Endothelial cell of umbilical vein (primary cell): Measurements from ENCODE around the gene C2. TPM values are rescaled to one million over a fixed set of nuclear protein-coding genes. Genes with fewer than 3 reads are reported as not detected.

ENCODE experiments used
- BruUV-seq: library from RNA; stranded (reverse); fragments of 400-500 nt; replicated peaks from 2 replicates; lab custom pipeline; 2021; lab: Mats Ljungman, UMichigan
- CTCF ChIA-PET: fragments of 300-600, 350-600 bp; sonication (Branson Sonifier 250); formaldehyde crosslinking; loops from one replicate; lab custom pipeline; 2021; ENCODE audit warnings: antibody characterized with exemption, inconsistent platforms; lab: Charles Lee
- POLR2A ChIA-PET: fragments of 300-600, 350-600 bp; sonication (Branson Sonifier 250); formaldehyde crosslinking; loops from one replicate; lab custom pipeline; 2021; ENCODE audit warnings: antibody characterized with exemption, inconsistent platforms; lab: Charles Lee
- DNase-seq: peaks from one replicate; pipeline ENCODE4 v3.0.0-alpha.2; 2011; ENCODE audit warnings: low read depth, low spot score
- FAIRE-seq: peaks from 2 replicates; lab custom pipeline; 2011; peaks lifted over from hg19 to GRCh38; lab: Jason Lieb, UNC
- H2AFZ ChIP-seq: 2 replicates; pipeline ENCODE4 v1.6.0; 2012; ENCODE audit warnings: low read depth, low read length, control low read depth, inconsistent platforms
- H3K27ac ChIP-seq: 2 replicates; pipeline ENCODE4 v1.5.1; 2011; ENCODE audit warnings: low read depth, mild to moderate bottlenecking, control low read depth, low read length, moderate library complexity; ENCODE audit not compliant: insufficient read depth
- H3K27me3 ChIP-seq, 2 experiments: 2 replicates each; pipeline versions ENCODE4 v1.6.0 to v1.6.1; 2011; ENCODE audit warnings: low read length in 2 of 2, mixed read lengths in 1 of 2; ENCODE audit not compliant: control insufficient read depth in 2 of 2, insufficient read depth in 2 of 2
- H3K36me3 ChIP-seq, 2 experiments: 2 replicates in 1 of 2; 3 replicates in 1 of 2; pipeline ENCODE4 v1.5.1; 2011; ENCODE audit warnings: low read length in 2 of 2, mild to moderate bottlenecking in 1 of 2, moderate library complexity in 1 of 2; ENCODE audit not compliant: control insufficient read depth in 2 of 2, insufficient read depth in 2 of 2; ENCODE audit errors: extremely low read depth in 1 of 2
- H3K4me1 ChIP-seq: 3 replicates; pipeline ENCODE4 v1.5.1; 2011; ENCODE audit warnings: mild to moderate bottlenecking, low read length; ENCODE audit not compliant: control insufficient read depth, insufficient read depth; ENCODE audit errors: extremely low read depth
- H3K4me2 ChIP-seq: 2 replicates; pipeline ENCODE4 v1.6.1; 2011; ENCODE audit warnings: low read length, control low read depth, mixed read lengths; ENCODE audit not compliant: insufficient read depth
- H3K4me3 ChIP-seq, 3 experiments: fragments of 200-600 bp in 1 of 3; sonication (generic), shearing (Covaris generic) in 1 of 3; replicated peaks in 1 of 3; 2 replicates each; pipeline ENCODE4 v1.5.1; 2011 to 2016; ENCODE audit warnings: control low read depth in 3 of 3, low read length in 3 of 3, mild to moderate bottlenecking in 2 of 3, inconsistent platforms in 1 of 3, low read depth in 1 of 3, moderate library complexity in 1 of 3; ENCODE audit not compliant: insufficient read depth in 1 of 3
- H3K79me2 ChIP-seq: 2 replicates; pipeline ENCODE4 v1.6.0; 2012; ENCODE audit warnings: low read length, inconsistent platforms; ENCODE audit not compliant: control insufficient read depth, insufficient read depth
- H3K9ac ChIP-seq: replicated peaks from 2 replicates; pipeline ENCODE3; 2011; ENCODE audit warnings: low read length, control low read depth; ENCODE audit not compliant: insufficient read depth; ENCODE audit errors: extremely low read depth
- H3K9me1 ChIP-seq: replicated peaks from 3 replicates; pipeline ENCODE4 v1.6.0; 2011; ENCODE audit warnings: mild to moderate bottlenecking, low read length; ENCODE audit not compliant: control insufficient read depth, insufficient read depth; ENCODE audit errors: extremely low read depth
- H3K9me3 ChIP-seq: replicated peaks from 2 replicates; pipeline ENCODE4 v1.5.1; 2012; ENCODE audit warnings: low read length, inconsistent platforms; ENCODE audit not compliant: control insufficient read depth, insufficient read depth
- H4K20me1 ChIP-seq: replicated peaks from 2 replicates; pipeline ENCODE3; 2011; ENCODE audit warnings: mild to moderate bottlenecking, low read length; ENCODE audit not compliant: control insufficient read depth, insufficient read depth; ENCODE audit errors: extremely low read depth
- EZH2 ChIP-seq: IDR thresholded peaks from 2 replicates; pipeline ENCODE4 v1.6.1; 2012; ENCODE audit warnings: borderline replicate concordance, low read depth, mild to moderate bottlenecking, moderate library complexity, low read length, inconsistent platforms; ENCODE audit not compliant: severe bottlenecking
- FOS ChIP-seq: IDR thresholded peaks from 2 replicates; pipeline ENCODE4 v1.6.1; 2011; ENCODE audit warnings: mild to moderate bottlenecking, low read length, moderate library complexity, borderline replicate concordance; ENCODE audit not compliant: insufficient read depth
- GATA2 ChIP-seq: IDR thresholded peaks from 2 replicates; pipeline ENCODE4 v1.7.0; 2011; ENCODE audit warnings: low read depth, mild to moderate bottlenecking, moderate library complexity, mixed read lengths, low read length; ENCODE audit not compliant: insufficient read length, insufficient read depth
- JUN ChIP-seq: IDR thresholded peaks from 2 replicates; pipeline ENCODE4 v1.6.1; 2011; ENCODE audit warnings: borderline replicate concordance, low read depth; ENCODE audit not compliant: insufficient read length, insufficient read depth
- MYC ChIP-seq: IDR thresholded peaks from one replicate; pipeline ENCODE4 v1.6.1; 2011; ENCODE audit warnings: mild to moderate bottlenecking, low read depth, low read length
- POLR2A ChIP-seq: IDR thresholded peaks from 2 replicates; pipeline ENCODE4 v1.6.1; 2012; ENCODE audit warnings: low read depth, mild to moderate bottlenecking, control low read depth, low read length
- POLR2AphosphoS5 ChIP-seq: IDR thresholded peaks from 2 replicates; pipeline ENCODE4 v1.6.1; 2012; ENCODE audit warnings: low read depth, mild to moderate bottlenecking, control low read depth, low read length, moderate library complexity; ENCODE audit not compliant: insufficient read depth
- dilution Hi-C: fragments of 300-500 bp; cut with MboI; formaldehyde crosslinking; loops from one replicate; pipeline ENCODE4 v1.15.0; 2019; ENCODE audit warnings: low sequenced_read_pairs; ENCODE audit not compliant: extremely low pct_ligation_motif_present
- intact Hi-C: fragments of 100-400 bp; cut with micrococcal nuclease; formaldehyde crosslinking; loops from one replicate; pipeline ENCODE4 v1.10.0; 2022
- polyA plus RNA-seq, 4 experiments: library from polyadenylated mRNA; depleted of rRNA in 3 of 4; stranded (reverse) in 3 of 4; unstranded in 1 of 4; fragments of >200 nt; gene quantifications; 2 replicates each; pipeline versions ENCODE4 v1.2.1 to v1.2.3, GENCODE V29; 2011 to 2012; ENCODE audit warnings: missing spikeins in 1 of 4
- total RNA-seq: library from RNA; stranded (reverse); gene quantifications from 2 replicates; pipeline ENCODE4 v1.2.3, GENCODE V29; 2021
- TF ChIP-seq, protein P1 (sequence below): IDR thresholded peaks from 2 replicates; pipeline ENCODE4 v1.6.1; 2011; ENCODE audit not compliant: insufficient read depth, insufficient read length
- TF ChIP-seq, protein P2 (sequence below), 2 donors: IDR thresholded peaks; 1 replicate in 1 of 2; 2 replicates in 1 of 2; pipeline ENCODE4 v1.5.1; 2011; ENCODE audit warnings: low read length in 2 of 2, mild to moderate bottlenecking in 2 of 2, moderate library complexity in 2 of 2, control low read depth in 1 of 2, inconsistent platforms in 1 of 2, low read depth in 1 of 2; ENCODE audit not compliant: insufficient read depth in 1 of 2; ENCODE audit errors: extremely low read depth in 1 of 2

The C2 gene
- total and polyA plus RNA-seq, 2 donors (not counting 3 experiments of a cell fraction or from before 2014, with no cell fraction given): 0.60 TPM; not detected in 1

DNA sequence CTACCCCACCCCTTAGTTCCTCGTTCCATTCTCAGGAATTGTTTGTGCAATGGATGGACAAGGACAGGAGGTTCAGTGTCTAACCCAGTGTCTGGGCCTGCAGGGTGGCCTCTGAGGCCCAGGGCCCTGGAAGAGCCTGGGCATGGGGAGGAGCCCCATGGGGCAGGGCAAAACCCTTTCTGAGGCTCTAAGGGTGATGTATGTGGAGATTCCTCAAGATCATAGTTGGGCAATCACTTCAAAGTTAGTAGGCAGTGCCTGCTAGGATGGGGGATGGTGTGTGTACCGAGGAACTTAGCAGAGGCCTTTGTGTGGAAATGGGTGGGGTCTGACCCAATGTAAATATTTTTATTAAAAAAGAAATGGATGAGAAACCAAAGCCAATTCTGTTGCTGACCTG is 6.7 kb upstream of the C2 start:
- H3K9me3 ChIP-seq: no peaks in the 10 kb centered on the region
- POLR2A ChIA-PET: no interaction called here
- dilution Hi-C loops: no loop called here
- no peaks in the 10 kb centered on the region for H3K79me2 ChIP-seq
- BruUV-seq: no TSS peak
- H3K4me1 ChIP-seq: no peaks in the 10 kb centered on the region
- FAIRE-seq (no peak), DNase-seq (no peak)
- intact Hi-C loops: no loop called here
- no peaks in the 10 kb centered on the region for H3K36me3 ChIP-seq
- H3K9ac ChIP-seq: no peak overlapping the region
- H3K4me2 ChIP-seq: no peak overlapping the region
- no peak overlapping the region for H2AFZ ChIP-seq
- no peak overlapping the region for H3K4me3 ChIP-seq
- no peaks in the 10 kb centered on the region for H3K9me1 ChIP-seq
- H3K27ac ChIP-seq: no peak overlapping the region
- CTCF ChIA-PET: interaction anchor here (0.9 to 1.2 kb wide), 2 partner anchors 20 to 32 kb away, joined by 3 to 5 read pairs; no protein-coding TSS in a partner anchor
- no peaks in the 10 kb centered on the region for H4K20me1 ChIP-seq
- TF ChIP-seq EZH2 (no peak), JUN (no peak), POLR2AphosphoS5 (no peak), MYC (no peak), GATA2 (no peak), FOS (no peak), POLR2A (no peak)
- TF ChIP-seq, protein P1, sequence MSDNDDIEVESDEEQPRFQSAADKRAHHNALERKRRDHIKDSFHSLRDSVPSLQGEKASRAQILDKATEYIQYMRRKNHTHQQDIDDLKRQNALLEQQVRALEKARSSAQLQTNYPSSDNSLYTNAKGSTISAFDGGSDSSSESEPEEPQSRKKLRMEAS: no peak
- TF ChIP-seq, protein P2, sequence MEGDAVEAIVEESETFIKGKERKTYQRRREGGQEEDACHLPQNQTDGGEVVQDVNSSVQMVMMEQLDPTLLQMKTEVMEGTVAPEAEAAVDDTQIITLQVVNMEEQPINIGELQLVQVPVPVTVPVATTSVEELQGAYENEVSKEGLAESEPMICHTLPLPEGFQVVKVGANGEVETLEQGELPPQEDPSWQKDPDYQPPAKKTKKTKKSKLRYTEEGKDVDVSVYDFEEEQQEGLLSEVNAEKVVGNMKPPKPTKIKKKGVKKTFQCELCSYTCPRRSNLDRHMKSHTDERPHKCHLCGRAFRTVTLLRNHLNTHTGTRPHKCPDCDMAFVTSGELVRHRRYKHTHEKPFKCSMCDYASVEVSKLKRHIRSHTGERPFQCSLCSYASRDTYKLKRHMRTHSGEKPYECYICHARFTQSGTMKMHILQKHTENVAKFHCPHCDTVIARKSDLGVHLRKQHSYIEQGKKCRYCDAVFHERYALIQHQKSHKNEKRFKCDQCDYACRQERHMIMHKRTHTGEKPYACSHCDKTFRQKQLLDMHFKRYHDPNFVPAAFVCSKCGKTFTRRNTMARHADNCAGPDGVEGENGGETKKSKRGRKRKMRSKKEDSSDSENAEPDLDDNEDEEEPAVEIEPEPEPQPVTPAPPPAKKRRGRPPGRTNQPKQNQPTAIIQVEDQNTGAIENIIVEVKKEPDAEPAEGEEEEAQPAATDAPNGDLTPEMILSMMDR (IDR thresholded peaks at IDR 0.05; ENCODE audit: extremely low read depth in 1 of 2, insufficient read depth in 1 of 2, low read depth in 1 of 2, low read length in 2 of 2): no peak
- H3K27me3 ChIP-seq: no peaks in the 10 kb centered on the region
